Effector CD8-positive, alpha-beta T cell (primary cell): ENCODE results near the gene TNFAIP8L1.

ENCODE experiments used
- DNase-seq: peaks from one replicate; lab custom pipeline; 2025; lab: John Stamatoyannopoulos, UW

Gene TNFAIP8L1

DNA sequence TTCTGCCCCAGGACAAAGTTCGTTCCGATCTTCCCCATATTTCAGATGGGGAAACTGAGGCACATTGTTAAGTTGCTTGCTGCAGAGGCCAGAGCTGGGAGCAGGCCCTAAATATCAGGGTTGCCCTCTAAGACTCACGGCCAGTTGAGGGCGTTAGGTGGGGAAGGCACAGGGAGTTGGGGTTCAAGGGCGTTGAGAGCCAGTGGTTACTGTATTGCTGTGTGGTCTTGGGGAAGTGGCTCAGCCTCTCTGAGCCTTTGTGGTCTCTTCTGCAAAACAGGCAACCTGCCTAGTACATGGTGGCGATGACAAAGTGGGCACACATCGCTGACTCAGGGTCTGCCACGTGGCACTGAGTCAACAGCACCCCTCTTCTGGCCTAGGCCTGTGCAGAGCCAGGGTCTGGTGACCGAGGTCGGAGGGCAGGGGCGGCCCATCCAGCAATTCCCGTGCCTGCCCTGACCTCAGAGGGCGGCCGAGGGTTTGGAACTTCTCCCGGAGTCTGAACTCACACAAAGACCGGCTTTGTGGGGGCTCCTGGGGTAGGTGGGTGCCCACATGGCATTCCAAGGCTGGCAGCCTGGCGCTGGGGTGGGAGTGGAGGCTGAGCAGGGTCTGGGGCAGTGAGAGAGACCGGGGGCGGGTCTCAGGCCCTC, 10.2 kb downstream of the TNFAIP8L1 start:
- no peak for DNase-seq

- no peak for DNase-seq
These were observed 10.8 kb downstream of the TNFAIP8L1 start for GRCh38 chr19:4650159-4650558.

- DNase-seq = no peak
These were observed 12.8 kb downstream of the TNFAIP8L1 start for GRCh38 chr19:4652075-4652474.

GRCh38 chr19:4653793-4654436, 14.6 kb downstream of the TNFAIP8L1 start:
- DNase-seq = no peak

DNA sequence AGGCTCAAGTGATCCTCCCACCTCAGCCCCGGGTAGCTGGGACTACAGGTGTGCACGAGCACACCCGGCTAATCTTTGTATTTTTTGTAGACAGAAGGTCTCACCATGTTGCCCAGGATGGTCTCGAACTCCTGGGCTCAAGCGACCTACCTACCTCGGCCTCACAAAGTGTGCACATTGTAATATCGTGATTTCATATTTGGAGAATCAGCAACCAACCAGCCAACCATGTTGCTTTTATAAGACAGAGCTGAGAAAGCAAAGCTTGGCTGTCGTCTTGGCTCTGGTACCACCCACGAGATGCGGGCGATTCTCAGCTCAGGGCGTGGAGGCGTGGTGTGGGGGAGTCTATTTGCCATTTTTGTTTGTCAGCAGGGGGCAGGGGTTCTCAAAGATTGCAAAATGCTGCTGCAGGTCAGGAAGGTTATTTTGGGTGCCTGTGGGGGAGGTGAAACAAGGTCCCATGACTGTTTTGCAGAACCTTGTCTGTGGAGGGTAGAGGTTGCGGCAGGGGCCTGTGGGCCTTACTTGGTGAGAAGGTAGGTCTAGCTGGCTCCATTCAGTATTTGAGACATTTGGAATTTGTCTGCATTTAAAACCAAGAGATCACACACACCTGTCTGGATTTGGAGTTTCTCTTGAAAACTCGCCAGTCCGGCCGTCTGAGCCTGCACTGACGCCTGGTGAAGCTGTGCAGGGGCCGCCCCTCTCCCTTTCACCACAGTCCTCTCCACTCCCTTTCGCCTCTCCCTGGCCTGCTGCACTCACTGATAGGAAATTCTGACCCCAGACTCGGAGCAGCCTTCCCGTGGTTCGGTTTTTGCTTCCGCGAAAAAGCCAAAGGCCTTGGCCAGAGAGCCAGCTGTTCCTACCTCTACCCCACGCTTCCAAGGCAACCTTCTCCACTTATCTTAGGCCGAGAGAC, 15.4 kb downstream of the TNFAIP8L1 start:
- DNase-seq = no peak

- no peak for DNase-seq
These were observed 16.8 kb downstream of the TNFAIP8L1 start for GRCh38 chr19:4656102-4656501.

GRCh38 chr19:4657262-4657661, 17.9 kb downstream of the TNFAIP8L1 start:
- DNase-seq = no peak

DNA sequence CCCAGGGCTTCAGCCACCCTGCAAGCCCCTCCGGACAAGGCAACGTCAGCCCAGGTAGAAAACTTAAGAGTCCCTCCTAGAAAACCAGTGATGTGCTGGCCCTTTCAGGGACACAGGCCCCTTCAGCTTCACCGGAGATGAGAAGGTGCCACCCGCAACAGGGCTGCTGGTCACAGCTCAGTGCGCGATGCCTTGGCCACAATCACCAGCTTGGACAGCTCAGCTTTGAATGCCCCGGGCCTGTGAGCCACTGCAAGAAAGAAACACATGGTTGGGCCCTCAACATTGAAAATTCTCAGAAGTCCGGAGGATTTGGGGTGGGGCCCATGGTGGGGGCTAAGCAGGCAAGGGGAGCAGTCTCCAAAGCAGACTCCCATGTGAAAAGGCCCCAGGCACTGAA, 18.5 kb downstream of the TNFAIP8L1 start:
- DNase-seq = no peak

DNA sequence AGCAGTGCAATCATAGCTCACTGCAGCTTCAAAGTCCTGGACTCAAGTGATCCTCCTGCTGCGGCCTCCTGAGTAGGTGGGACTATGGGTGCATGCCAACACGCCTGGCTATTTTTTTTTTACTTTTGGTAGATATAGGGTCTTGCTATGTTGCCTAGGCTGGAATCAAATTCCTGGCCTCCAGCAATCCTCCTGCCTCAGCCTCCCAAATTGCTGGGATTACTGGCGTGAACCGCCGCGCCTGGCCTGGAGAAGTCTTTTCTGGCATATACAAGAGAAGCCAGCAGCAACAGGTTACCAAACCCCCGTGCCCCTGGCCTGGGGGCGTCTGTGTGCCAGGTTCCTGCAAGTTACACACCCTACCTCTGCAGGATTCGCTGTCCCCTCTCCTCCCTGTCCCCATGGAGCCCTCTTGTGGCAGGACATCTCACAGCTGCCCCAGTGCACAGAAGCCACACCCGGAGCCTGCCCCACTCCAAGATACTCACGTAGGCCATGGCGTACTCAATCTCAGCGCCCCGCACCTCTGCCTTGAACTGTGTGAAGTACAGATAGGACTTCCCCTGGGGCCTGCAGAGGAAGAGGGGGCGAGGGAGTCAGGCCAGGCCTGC, 21.0 kb downstream of the TNFAIP8L1 start:
- DNase-seq = no peak

DNA sequence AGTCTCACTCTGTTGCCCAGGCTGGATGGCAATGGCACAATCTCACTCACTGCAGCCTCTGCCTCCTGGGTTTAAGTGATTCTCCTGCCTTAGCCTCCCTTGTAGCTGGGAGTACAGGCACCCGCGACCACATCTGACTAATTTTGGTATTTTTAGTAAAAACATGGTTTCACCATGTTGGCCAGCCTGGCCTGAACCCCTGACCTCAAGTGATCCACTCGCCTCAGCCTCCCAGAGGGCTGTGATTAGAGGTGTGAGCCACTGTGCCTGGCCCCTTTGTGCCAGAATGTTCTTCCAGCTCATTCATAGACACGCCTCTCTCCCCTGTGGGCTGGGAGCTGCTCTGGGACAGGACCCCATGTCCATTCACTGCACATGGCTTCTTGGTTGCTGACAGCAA, 21.7 kb downstream of the TNFAIP8L1 start:
- DNase-seq = no peak

GRCh38 chr19:4662020-4662695, 22.8 kb downstream of the TNFAIP8L1 start:
- DNase-seq = no peak

DNA sequence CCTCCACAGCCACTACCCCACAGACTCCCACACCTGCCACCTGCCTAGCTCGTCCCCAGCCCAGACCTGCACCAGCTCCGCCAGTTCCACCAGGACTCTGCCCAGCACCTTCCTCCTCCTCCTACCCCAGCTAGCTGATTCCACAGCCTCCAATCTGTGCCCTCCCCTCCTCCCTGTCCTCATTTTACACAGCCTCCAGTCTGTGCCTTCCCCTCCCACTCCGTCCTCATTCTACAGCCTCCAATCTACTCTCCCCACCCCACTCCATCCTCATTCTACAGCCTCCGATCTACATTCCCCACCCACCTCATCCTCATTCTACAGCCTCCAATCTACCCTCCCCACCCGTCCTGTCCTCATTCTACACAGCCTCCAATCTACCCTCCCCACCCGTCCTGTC, 23.5 kb downstream of the TNFAIP8L1 start:
- no peak for DNase-seq

- DNase-seq = no peak
These were observed 25.3 kb downstream of the TNFAIP8L1 start for GRCh38 chr19:4664642-4665041.

- peak; percentile 86 for DNase-seq
These were observed 30.6 kb downstream of the TNFAIP8L1 start, which contains the start of gene MYDGF for GRCh38 chr19:4669723-4670480. Gene MYDGF, minus strand, starts transcription at chr19:4670342. Its CDS starts 8 bp downstream, at chr19:4670334.

DNA sequence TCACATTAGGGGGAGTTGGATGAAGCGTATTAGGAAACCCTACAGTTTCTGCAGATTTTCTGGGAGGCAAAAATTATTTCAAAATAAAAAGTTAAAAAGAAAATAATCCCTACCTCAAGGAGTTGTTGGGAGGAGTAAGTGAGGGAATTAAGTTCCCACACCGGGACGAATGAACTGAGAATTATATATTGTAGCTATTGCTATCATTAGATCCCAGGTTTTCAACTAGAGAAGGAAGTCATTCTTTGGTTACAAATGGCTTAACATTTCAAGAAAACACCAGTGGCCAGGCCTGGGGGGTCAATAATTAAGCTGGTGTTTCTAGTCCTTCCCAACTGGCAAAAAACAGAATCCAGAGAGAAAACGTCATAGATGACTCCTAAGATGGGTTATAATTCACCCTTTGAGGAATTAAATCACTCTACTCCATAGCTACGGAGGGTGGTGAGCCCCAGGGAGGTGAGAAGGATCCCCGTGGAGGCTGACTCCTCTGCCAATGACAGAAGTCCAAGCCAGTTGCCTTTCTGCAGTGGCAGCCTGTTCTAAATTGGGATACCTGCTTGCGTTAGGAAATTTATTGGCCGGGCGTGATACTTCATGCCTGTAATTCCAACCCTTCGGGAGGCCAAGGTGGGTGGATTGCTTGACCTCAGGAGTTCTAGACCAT, 32.0 kb downstream of the TNFAIP8L1 start:
- no peak for DNase-seq

- DNase-seq = no peak
These were observed 33.9 kb downstream of the TNFAIP8L1 start for GRCh38 chr19:4673216-4673615.

DNA sequence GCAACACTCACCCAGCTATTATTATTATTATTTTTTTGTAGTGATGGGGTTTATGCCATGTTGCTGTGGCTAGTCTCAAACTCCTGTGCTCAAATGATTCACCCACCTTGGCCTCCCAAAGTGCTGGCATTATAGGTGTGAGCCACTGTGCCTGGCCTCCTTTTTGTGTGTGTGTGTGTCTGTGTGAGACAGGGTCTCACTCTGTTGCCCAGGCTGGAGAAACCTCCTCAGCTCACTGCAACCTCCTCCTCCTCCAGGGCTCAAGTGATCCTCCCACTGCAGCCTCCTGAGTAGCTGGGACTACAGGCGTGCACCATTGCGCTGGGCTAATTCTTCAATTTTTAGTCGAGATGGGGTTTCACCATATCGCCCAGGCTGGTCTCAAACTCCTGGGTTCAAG, 34.4 kb downstream of the TNFAIP8L1 start:
- DNase-seq = no peak

GRCh38 chr19:4675346-4675745, 36.0 kb downstream of the TNFAIP8L1 start:
- no peak for DNase-seq

DNA sequence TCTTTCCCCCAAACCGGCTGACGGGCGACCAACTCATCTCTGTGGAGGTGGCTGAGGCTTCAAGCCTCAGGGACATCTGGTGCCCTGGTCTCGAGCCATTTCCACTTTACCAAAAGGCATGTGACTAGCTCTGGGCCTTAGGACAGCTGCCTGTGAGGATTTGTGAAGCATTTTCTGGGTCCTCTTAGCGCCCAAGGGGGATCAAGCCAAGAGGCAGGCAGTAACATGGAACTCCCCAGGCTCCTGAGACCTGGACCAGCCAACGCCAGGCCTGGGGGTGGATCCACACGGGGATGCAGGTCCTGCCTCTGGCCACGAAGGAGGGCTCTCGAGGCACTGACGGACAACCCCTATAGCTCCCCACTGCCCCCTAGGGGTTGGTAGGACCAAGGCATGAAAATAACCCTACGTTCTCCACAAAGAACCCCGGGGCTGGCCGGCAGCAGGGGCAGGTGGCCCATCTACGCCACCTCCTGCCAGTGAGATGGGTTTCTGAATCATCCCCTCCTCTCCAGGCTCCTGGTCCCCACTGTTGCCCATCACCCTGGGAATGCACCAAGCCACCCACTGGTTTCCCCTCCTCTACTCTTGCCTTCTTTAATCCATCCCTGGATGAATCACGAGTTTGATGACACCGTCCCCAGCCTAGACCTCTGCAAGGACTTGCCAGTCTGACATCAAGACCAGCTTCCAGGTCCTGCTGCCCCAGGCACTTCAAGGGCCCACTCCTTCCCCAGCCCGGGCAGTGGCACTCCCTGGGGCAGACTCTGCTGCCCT, 37.8 kb downstream of the TNFAIP8L1 start:
- DNase-seq = no peak
